Gastrocnemius medialis (tissue), 4 donors: ENCODE data around the gene MEGF11.

Experiments
- CTCF ChIP-seq, 5 experiments: fragments of 450-650 bp in 3 of 5; fragments of 200-600 bp in 2 of 5; sonication (generic) in 2 of 5; IDR thresholded peaks in 4 of 5; conservative IDR thresholded peaks in 1 of 5; 1 replicate in 4 of 5; 2 replicates in 1 of 5; pipeline ENCODE4 v1.5.1; 2016 to 2019; ENCODE audit warnings: antibody characterized with exemption in 5 of 5, mild to moderate bottlenecking in 3 of 5, moderate library complexity in 3 of 5
- POLR2A ChIP-seq, 2 donors: fragments of 450-650 bp; IDR thresholded peaks; one replicate each; pipeline ENCODE4 v1.6.1; 2017; ENCODE audit warnings: antibody characterized with exemption in 2 of 2, mild to moderate bottlenecking in 2 of 2, moderate library complexity in 2 of 2

DNA sequence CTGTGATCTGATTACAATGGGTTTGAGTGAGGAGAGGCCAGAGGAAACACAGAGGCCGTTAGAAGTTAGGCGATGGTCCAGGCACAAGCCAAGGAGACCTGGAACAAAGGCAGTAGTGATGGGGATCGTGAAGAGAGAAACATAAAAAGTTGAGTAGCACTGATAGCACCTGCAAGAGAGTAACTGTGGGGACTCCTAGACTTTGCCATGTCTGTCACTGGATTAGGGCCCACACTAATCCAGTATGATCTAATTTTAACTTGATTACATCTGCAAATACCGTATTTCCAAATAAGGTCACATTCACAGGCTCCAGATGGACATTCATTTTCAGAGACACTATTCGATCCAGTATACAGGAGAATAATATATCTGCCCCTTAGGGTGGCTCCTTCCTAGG, 239.5 kb downstream of the MEGF11 start:
- no peak for TF ChIP-seq CTCF (IDR thresholded peaks at IDR 0.05 in 4 of 5, conservative IDR thresholded peaks at IDR 0.05 in 1 of 5)
- no peak for TF ChIP-seq POLR2A (IDR thresholded peaks at IDR 0.05)
